C4-2B (cell line): ENCODE results near the gene ANXA2R.
"Not testable (repeated sequence)": the region's sequence is repeated elsewhere in the genome, so short reads cannot be mapped to it uniquely, and the experiment has no call there.

Experiments
- ZFX ChIP-seq: fragments of 450-650 bp; IDR thresholded peaks from 2 replicates; pipeline ENCODE4 v1.6.1; 2017
- TF ChIP-seq, protein P1 (sequence below): fragments of 450-650 bp; conservative IDR thresholded peaks from 2 replicates; pipeline ENCODE4 v1.5.1; 2017; ENCODE audit warnings: mild to moderate bottlenecking

GRCh38 chr5:43055098-43055497 lies 15.0 kb upstream of the ANXA2R start:
- TF ChIP-seq, protein P1, sequence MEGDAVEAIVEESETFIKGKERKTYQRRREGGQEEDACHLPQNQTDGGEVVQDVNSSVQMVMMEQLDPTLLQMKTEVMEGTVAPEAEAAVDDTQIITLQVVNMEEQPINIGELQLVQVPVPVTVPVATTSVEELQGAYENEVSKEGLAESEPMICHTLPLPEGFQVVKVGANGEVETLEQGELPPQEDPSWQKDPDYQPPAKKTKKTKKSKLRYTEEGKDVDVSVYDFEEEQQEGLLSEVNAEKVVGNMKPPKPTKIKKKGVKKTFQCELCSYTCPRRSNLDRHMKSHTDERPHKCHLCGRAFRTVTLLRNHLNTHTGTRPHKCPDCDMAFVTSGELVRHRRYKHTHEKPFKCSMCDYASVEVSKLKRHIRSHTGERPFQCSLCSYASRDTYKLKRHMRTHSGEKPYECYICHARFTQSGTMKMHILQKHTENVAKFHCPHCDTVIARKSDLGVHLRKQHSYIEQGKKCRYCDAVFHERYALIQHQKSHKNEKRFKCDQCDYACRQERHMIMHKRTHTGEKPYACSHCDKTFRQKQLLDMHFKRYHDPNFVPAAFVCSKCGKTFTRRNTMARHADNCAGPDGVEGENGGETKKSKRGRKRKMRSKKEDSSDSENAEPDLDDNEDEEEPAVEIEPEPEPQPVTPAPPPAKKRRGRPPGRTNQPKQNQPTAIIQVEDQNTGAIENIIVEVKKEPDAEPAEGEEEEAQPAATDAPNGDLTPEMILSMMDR = not testable (repeated sequence)
- not testable (repeated sequence) for TF ChIP-seq ZFX
